Caco-2 (cell line): ENCODE data around the gene PKD1L1. TPM values are rescaled to one million over a fixed set of nuclear protein-coding genes. Genes with fewer than 3 reads are reported as not detected.

Experiments used
- BruUV-seq: library from RNA; stranded (reverse); fragments of 400-500 nt; replicated peaks from 2 replicates; lab custom pipeline; 2021; lab: Mats Ljungman, UMichigan
- CTCF ChIA-PET: fragments of 300-600 bp; sonication (Branson Sonifier 250); formaldehyde crosslinking; loops from one replicate; lab custom pipeline; 2022; ENCODE audit warnings: antibody characterized with exemption; lab: Charles Lee
- POLR2A ChIA-PET: fragments of 300-600 bp; sonication (Branson Sonifier 250); formaldehyde crosslinking; loops from one replicate; lab custom pipeline; 2022; ENCODE audit warnings: antibody characterized with exemption; lab: Charles Lee
- DNase-seq, 2 experiments: peaks; one replicate each; pipeline versions ENCODE4 v3.0.0 to v3.0.0-alpha.2; 2020 to 2022
- H3K27me3 ChIP-seq: replicated peaks from 2 replicates; pipeline ENCODE4 v1.6.0; 2011; ENCODE audit warnings: low read length; ENCODE audit not compliant: control insufficient read depth, insufficient read depth
- H3K36me3 ChIP-seq: 2 replicates; pipeline ENCODE4 v1.5.1; 2011; ENCODE audit warnings: low read length; ENCODE audit not compliant: control insufficient read depth, insufficient read depth
- H3K4me1 ChIP-seq: fragments of 250-450 bp; sonication (Bioruptor Pico); 2 replicates; pipeline ENCODE4 v1.5.1; 2020; ENCODE audit warnings: mild to moderate bottlenecking
- H3K4me3 ChIP-seq: 2 replicates; pipeline ENCODE4 v1.5.1; 2011; ENCODE audit warnings: low read depth, mild to moderate bottlenecking, control low read depth, low read length
- H3K9me3 ChIP-seq: fragments of 250-450 bp; sonication (Bioruptor Pico); 2 replicates; pipeline ENCODE4 v1.5.1; 2020; ENCODE audit warnings: mild to moderate bottlenecking, moderate library complexity
- H3K27ac Mint-ChIP-seq: one replicate; pipeline ENCODE4 v1.8.0; 2022; ENCODE audit warnings: mixed read lengths; ENCODE audit not compliant: unreplicated experiment
- H3K27me3 Mint-ChIP-seq: one replicate; pipeline ENCODE4 v1.8.0; 2022; ENCODE audit warnings: mixed read lengths; ENCODE audit not compliant: insufficient read depth, unreplicated experiment
- H3K36me3 Mint-ChIP-seq: one replicate; pipeline ENCODE4 v1.8.0; 2022; ENCODE audit warnings: mild to moderate bottlenecking, mixed read lengths; ENCODE audit not compliant: insufficient read depth, unreplicated experiment
- H3K4me1 Mint-ChIP-seq: one replicate; pipeline ENCODE4 v1.8.0; 2022; ENCODE audit warnings: low read depth, mixed read lengths; ENCODE audit not compliant: unreplicated experiment
- H3K4me3 Mint-ChIP-seq: one replicate; pipeline ENCODE4 v1.8.0; 2022; ENCODE audit warnings: mild to moderate bottlenecking, moderate library complexity, mixed read lengths; ENCODE audit not compliant: unreplicated experiment
- H3K9me3 Mint-ChIP-seq: one replicate; pipeline ENCODE4 v1.8.0; 2022; ENCODE audit warnings: mixed read lengths; ENCODE audit not compliant: unreplicated experiment
- CTCF ChIP-seq, 2 experiments: fragments of 200-600 bp in 1 of 2; IDR thresholded peaks; 1 replicate in 1 of 2; 2 replicates in 1 of 2; pipeline versions ENCODE4 v1.5.1 to v1.8.0; 2011 to 2022; ENCODE audit warnings: antibody characterized with exemption in 1 of 2, control low read depth in 1 of 2, inconsistent platforms in 1 of 2, low read depth in 1 of 2, low read length in 1 of 2, mild to moderate bottlenecking in 1 of 2, moderate library complexity in 1 of 2; ENCODE audit not compliant: insufficient read depth in 1 of 2, severe bottlenecking in 1 of 2, unreplicated experiment in 1 of 2
- intact Hi-C: fragments of 100-400 bp; cut with micrococcal nuclease; formaldehyde crosslinking; loops from one replicate; pipeline ENCODE4 v1.10.0; 2022; ENCODE audit not compliant: unreplicated experiment
- total RNA-seq: library from RNA; stranded (reverse); gene quantifications from 2 replicates; pipeline ENCODE4 v1.2.3, GENCODE V29; 2022

Gene PKD1L1
- total RNA-seq, 1 experiment from 2014 or later = 0.25 TPM

GRCh38 chr7:47875998-47876744 lies 72.1 kb downstream of the PKD1L1 start:
- Histone ChIP-seq H3K4me1 (no peaks in the 10 kb centered on the region), H3K9me3 (no peaks in the 10 kb centered on the region), H3K27me3 (no peaks in the 10 kb centered on the region), H3K4me3 (no peak overlapping the region), H3K36me3 (no peaks in the 10 kb centered on the region)
- DNase-seq = no peak
- no peak for TF ChIP-seq CTCF (IDR thresholded peaks at IDR 0.05; ENCODE audit: insufficient read depth in 1 of 2, low read depth in 1 of 2, low read length in 1 of 2, severe bottlenecking in 1 of 2, unreplicated experiment in 1 of 2)
- no TSS peak for BruUV-seq
- Mint-ChIP-seq H3K9me3 (no peaks in the 10 kb centered on the region), H3K4me3 (no peak overlapping the region), H3K36me3 (no peaks in the 10 kb centered on the region), H3K27ac (no peak overlapping the region), H3K27me3 (peaks cover 3% of the 10 kb centered on the region), H3K4me1 (no peaks in the 10 kb centered on the region)
- intact Hi-C loops = no loop called here
- ChIA-PET POLR2A (no interaction called here), CTCF (no interaction called here)

DNA sequence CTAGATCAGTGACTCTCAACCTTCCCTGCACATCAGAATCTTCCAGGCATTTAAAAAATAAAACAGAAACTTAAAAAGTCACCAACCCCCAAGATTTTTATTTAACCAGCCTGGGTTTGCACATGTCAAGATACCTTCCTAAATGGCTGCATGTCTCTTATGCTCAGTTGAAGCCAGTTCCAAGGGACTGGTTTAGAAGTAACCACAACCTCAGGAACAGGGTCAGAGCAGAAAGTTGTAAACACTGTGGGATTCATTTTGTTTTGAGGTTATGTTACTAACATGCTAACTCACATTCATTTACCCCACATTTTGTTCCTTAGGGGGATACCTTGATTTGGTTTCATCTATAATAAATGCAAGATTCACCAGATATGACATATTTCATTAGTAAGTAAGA lies 72.9 kb downstream of the PKD1L1 start:
- ChIA-PET POLR2A (no interaction called here), CTCF (no interaction called here)
- Mint-ChIP-seq H3K9me3 (no peaks in the 10 kb centered on the region), H3K27ac (no peak overlapping the region), H3K4me1 (no peaks in the 10 kb centered on the region), H3K4me3 (no peak overlapping the region), H3K36me3 (no peaks in the 10 kb centered on the region), H3K27me3 (no peaks in the 10 kb centered on the region)
- no TSS peak for BruUV-seq
- H3K4me3 ChIP-seq = no peak overlapping the region
- intact Hi-C loops = no loop called here
- no peaks in the 10 kb centered on the region for H3K27me3 ChIP-seq
- no peaks in the 10 kb centered on the region for H3K36me3 ChIP-seq
- TF ChIP-seq CTCF (IDR thresholded peaks at IDR 0.05; ENCODE audit: insufficient read depth in 1 of 2, low read depth in 1 of 2, low read length in 1 of 2, severe bottlenecking in 1 of 2, unreplicated experiment in 1 of 2) = no peak
- H3K4me1 ChIP-seq = no peaks in the 10 kb centered on the region
- no peaks in the 10 kb centered on the region for H3K9me3 ChIP-seq
- DNase-seq = no peak

DNA sequence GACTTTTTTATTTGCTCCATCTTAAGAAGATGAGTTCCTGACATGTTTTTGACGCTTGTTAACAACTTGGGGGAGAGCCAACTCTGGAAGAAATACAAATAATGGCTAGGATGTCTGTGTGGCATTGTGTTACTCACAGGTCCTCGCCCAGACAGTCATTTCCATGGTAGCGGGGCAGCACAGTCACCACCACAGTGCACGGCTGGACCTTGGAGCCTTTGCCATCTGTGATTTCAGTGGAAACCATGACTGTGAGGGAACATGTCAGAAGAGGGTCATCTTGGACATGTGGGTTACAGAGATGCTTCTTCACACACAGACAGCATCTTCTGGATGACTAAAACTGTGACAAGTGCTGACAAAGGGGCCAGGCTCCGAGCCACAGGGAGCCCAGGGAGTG lies 74.5 kb downstream of the PKD1L1 start:
- Mint-ChIP-seq H3K36me3 (no peaks in the 10 kb centered on the region), H3K27ac (no peak overlapping the region), H3K4me1 (no peaks in the 10 kb centered on the region), H3K4me3 (no peak overlapping the region), H3K9me3 (no peaks in the 10 kb centered on the region), H3K27me3 (peaks cover 7% of the 10 kb centered on the region)
- TF ChIP-seq CTCF (IDR thresholded peaks at IDR 0.05; ENCODE audit: insufficient read depth in 1 of 2, low read depth in 1 of 2, low read length in 1 of 2, severe bottlenecking in 1 of 2, unreplicated experiment in 1 of 2) = no peak
- ChIA-PET CTCF (no interaction called here), POLR2A (no interaction called here)
- no peaks in the 10 kb centered on the region for H3K4me1 ChIP-seq
- H3K36me3 ChIP-seq = no peaks in the 10 kb centered on the region
- intact Hi-C loops = no loop called here
- no TSS peak for BruUV-seq
- no peak overlapping the region for H3K4me3 ChIP-seq
- no peak for DNase-seq
- H3K27me3 ChIP-seq = no peaks in the 10 kb centered on the region
- peaks cover 7% of the 10 kb centered on the region; the same call in 1 of the 2 replicates for H3K9me3 ChIP-seq
